ENCODE results near the gene TMEM39B. TPM values are rescaled to one million over a fixed set of nuclear protein-coding genes. Genes with fewer than 3 reads are reported as not detected.

TMEM39B gene
- total RNA-seq, 4 donors from 2014 or later: 1.7 to 5.4 (median 2.9) TPM

DNA sequence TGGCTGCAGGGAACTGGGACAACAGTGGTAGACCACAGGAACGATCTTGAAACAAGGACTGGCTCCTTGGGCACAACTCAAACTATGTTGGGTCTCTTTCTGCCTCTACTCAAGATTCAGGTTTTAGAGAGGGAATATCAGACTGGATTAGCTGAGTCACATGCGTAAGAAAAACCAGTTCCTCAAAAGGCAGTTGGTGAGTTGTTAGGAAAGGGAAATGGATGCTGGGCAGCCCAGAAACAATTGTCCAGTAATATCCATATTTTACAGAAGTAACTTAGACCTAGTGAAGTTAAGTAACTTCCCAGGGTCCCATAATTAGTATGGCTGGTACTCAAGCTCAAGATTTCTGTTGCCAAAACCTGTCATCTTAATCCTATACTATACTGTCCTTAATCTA is 27.0 kb upstream of the TMEM39B start:
- no peak for ATAC-seq

DNA sequence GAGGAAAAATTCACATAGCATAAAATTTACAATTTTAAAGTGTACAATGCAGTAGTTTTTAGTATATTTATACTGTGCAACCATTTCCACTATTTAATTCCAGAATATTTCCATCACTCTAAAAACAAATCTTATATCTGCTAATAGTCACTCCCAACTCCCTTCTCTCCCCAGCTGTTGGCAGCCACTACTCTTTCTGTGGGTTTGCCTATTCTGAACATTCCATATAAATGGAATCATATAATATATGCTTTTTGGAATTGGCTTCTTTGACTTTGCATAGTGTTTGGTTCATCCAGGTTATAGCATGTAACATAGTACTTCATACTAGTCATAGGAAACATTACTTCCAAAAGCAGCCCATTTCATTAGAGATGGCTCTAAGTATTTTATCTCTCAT is 25.0 kb upstream of the TMEM39B start:
- no peaks in the 10 kb centered on the region for H3K9me3 ChIP-seq
- TF ChIP-seq POLR2AphosphoS5 (IDR thresholded peaks at IDR 0.05): no peak
- no peak for TF ChIP-seq POLR2A (IDR thresholded peaks at IDR 0.05)
- TF ChIP-seq, protein P1, sequence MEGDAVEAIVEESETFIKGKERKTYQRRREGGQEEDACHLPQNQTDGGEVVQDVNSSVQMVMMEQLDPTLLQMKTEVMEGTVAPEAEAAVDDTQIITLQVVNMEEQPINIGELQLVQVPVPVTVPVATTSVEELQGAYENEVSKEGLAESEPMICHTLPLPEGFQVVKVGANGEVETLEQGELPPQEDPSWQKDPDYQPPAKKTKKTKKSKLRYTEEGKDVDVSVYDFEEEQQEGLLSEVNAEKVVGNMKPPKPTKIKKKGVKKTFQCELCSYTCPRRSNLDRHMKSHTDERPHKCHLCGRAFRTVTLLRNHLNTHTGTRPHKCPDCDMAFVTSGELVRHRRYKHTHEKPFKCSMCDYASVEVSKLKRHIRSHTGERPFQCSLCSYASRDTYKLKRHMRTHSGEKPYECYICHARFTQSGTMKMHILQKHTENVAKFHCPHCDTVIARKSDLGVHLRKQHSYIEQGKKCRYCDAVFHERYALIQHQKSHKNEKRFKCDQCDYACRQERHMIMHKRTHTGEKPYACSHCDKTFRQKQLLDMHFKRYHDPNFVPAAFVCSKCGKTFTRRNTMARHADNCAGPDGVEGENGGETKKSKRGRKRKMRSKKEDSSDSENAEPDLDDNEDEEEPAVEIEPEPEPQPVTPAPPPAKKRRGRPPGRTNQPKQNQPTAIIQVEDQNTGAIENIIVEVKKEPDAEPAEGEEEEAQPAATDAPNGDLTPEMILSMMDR (IDR thresholded peaks at IDR 0.05): no peak
- no peak for TF ChIP-seq EP300 (IDR thresholded peaks at IDR 0.05)
- H3K4me1 ChIP-seq: no peaks in the 10 kb centered on the region
- H3K36me3 ChIP-seq: peaks cover 3 to 9% of the 10 kb centered on the region in 2 donors
- no peak overlapping the region for H3K4me3 ChIP-seq
- no peaks in the 10 kb centered on the region for H3K27me3 ChIP-seq
- no peak overlapping the region for H3K27ac ChIP-seq
- no peak for ATAC-seq

More for the DNA sequence above, 27.0 kb upstream of the TMEM39B start:
- 95 to 100% methylated on average over 2 of the region's 2 CpGs for WGBS, 2 donors (ENCODE audit: low coverage in 1 of 2)
- peaks cover 3 to 28% of the 10 kb centered on the region in 2 donors for H3K36me3 ChIP-seq
- no peaks in the 10 kb centered on the region for H3K4me1 ChIP-seq
- no peaks in the 10 kb centered on the region for H3K27me3 ChIP-seq
- TF ChIP-seq, protein P1 (IDR thresholded peaks at IDR 0.05): no peak
- TF ChIP-seq POLR2A (IDR thresholded peaks at IDR 0.05) (no peak), EP300 (IDR thresholded peaks at IDR 0.05) (no peak), POLR2AphosphoS5 (IDR thresholded peaks at IDR 0.05) (no peak)
- H3K9me3 ChIP-seq: no peaks in the 10 kb centered on the region
- no peak overlapping the region for H3K27ac ChIP-seq
- no peak overlapping the region for H3K4me3 ChIP-seq

DNA sequence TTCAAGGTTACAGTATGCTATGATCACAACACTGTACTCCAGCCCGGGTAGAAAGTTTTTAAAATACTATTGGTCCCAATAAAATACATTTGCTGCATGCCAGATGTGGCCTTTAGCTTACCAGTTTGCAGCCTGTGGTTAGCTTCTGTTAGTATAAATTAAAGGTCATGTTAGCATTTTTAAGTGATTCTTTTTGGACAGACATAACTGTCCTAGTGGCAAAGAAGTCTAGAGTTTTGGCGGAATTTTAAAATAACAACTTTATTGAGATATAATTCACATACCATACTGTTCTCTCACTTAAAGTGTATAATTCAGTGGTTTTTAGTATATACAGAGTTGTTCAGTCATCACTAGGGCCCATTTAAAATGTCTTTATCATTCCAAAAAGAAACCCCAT is 24.3 kb upstream of the TMEM39B start:
- no peak for ATAC-seq
- no peak for TF ChIP-seq POLR2AphosphoS5 (IDR thresholded peaks at IDR 0.05)
- TF ChIP-seq EP300 (IDR thresholded peaks at IDR 0.05): no peak
- TF ChIP-seq, protein P1 (IDR thresholded peaks at IDR 0.05): no peak
- TF ChIP-seq POLR2A (IDR thresholded peaks at IDR 0.05): no peak
- 31 to 53% methylated on average over 2 of the region's 2 CpGs for WGBS, 2 donors (ENCODE audit: low coverage in 1 of 2)
- H3K9me3 ChIP-seq: no peaks in the 10 kb centered on the region
- H3K36me3 ChIP-seq: peaks cover 2 to 3% of the 10 kb centered on the region in 2 donors
- no peak overlapping the region for H3K27ac ChIP-seq
- H3K27me3 ChIP-seq: no peaks in the 10 kb centered on the region
- no peaks in the 10 kb centered on the region for H3K4me1 ChIP-seq
- H3K4me3 ChIP-seq: no peak overlapping the region

DNA sequence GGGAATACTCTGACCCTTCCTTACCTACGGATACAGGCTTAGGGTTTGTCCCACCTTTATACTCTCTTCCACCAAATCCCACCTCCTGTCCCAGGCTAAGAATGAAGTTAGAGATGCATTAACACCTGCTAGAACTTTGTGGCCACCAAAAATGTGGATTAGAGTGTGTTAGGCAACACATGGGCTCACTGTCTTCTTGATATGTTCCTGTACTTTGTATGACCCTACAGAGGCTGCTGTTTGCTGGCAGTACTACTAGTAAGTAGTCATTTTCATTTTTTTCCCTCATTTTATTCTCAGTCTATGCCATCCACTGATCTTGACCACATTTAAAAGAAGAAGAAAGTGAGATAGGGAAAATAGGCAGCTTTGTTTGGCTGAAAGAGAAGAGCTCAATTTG is 21.0 kb upstream of the TMEM39B start:
- H3K27me3 ChIP-seq: no peaks in the 10 kb centered on the region
- H3K9me3 ChIP-seq: no peaks in the 10 kb centered on the region
- WGBS, 2 donors (ENCODE audit: low coverage in 1 of 2): 75 to 80% methylated on average over 1 of the region's 1 CpG
- TF ChIP-seq, protein P1 (IDR thresholded peaks at IDR 0.05): no peak
- no peak for TF ChIP-seq POLR2AphosphoS5 (IDR thresholded peaks at IDR 0.05)
- TF ChIP-seq POLR2A (IDR thresholded peaks at IDR 0.05): no peak
- no peak for TF ChIP-seq EP300 (IDR thresholded peaks at IDR 0.05)
- no peak overlapping the region for H3K4me3 ChIP-seq
- no peak overlapping the region for H3K27ac ChIP-seq
- no peaks in the 10 kb centered on the region for H3K36me3 ChIP-seq
- no peaks in the 10 kb centered on the region for H3K4me1 ChIP-seq
- ATAC-seq: no peak

DNA sequence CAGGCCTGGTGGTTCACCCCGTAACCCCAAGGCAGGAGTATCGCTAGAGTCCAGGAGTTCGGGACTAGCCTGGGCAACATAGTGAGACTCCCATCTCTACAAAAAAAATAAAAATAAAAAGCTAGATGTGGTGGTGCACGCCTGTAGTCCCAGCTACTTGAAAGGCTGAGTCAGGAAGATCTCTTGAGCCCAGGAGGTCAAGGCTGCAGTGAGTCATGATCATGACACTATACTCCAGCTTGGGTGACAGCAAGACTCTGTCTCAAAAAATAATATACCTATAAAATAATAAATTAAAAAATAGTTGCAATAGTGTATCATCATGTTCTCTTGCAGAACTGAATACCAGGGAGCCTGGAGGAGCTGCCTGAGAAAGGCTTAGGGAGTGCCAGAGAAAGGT is 19.9 kb upstream of the TMEM39B start:
- no peak overlapping the region for H3K4me3 ChIP-seq
- WGBS, 2 donors (ENCODE audit: low coverage in 1 of 2): 95% methylated on average over 4 of the region's 4 CpGs; no CpG with 5 or more reads in 1 of the 2 donors
- no peak for ATAC-seq
- H3K9me3 ChIP-seq: no peaks in the 10 kb centered on the region
- no peaks in the 10 kb centered on the region for H3K4me1 ChIP-seq
- no peaks in the 10 kb centered on the region for H3K27me3 ChIP-seq
- H3K36me3 ChIP-seq: no peaks in the 10 kb centered on the region
- no peak overlapping the region for H3K27ac ChIP-seq
- TF ChIP-seq EP300 (IDR thresholded peaks at IDR 0.05) (no peak), POLR2AphosphoS5 (IDR thresholded peaks at IDR 0.05) (no peak), POLR2A (IDR thresholded peaks at IDR 0.05) (no peak)
- TF ChIP-seq, protein P1 (IDR thresholded peaks at IDR 0.05): no peak

Measured in gastroesophageal sphincter (tissue), 4 donors.